Endothelial cell of umbilical vein (primary cell): ENCODE results near the gene ANO4. TPM values are rescaled to one million over a fixed set of nuclear protein-coding genes. Genes with fewer than 3 reads are reported as not detected.

Source experiments
- BruUV-seq: library from RNA; stranded (reverse); fragments of 400-500 nt; replicated peaks from 2 replicates; lab custom pipeline; 2021; lab: Mats Ljungman, UMichigan
- CTCF ChIA-PET: fragments of 300-600, 350-600 bp; sonication (Branson Sonifier 250); formaldehyde crosslinking; loops from one replicate; lab custom pipeline; 2021; ENCODE audit warnings: antibody characterized with exemption, inconsistent platforms; lab: Charles Lee
- POLR2A ChIA-PET: fragments of 300-600, 350-600 bp; sonication (Branson Sonifier 250); formaldehyde crosslinking; loops from one replicate; lab custom pipeline; 2021; ENCODE audit warnings: antibody characterized with exemption, inconsistent platforms; lab: Charles Lee
- DNase-seq: peaks from one replicate; pipeline ENCODE4 v3.0.0-alpha.2; 2011; ENCODE audit warnings: low read depth, low spot score
- FAIRE-seq: peaks from 2 replicates; lab custom pipeline; 2011; peaks lifted over from hg19 to GRCh38; lab: Jason Lieb, UNC
- H2AFZ ChIP-seq: 2 replicates; pipeline ENCODE4 v1.6.0; 2012; ENCODE audit warnings: low read depth, low read length, control low read depth, inconsistent platforms
- H3K27ac ChIP-seq: 2 replicates; pipeline ENCODE4 v1.5.1; 2011; ENCODE audit warnings: low read depth, mild to moderate bottlenecking, control low read depth, low read length, moderate library complexity; ENCODE audit not compliant: insufficient read depth
- H3K27me3 ChIP-seq, 2 experiments: 2 replicates each; pipeline versions ENCODE4 v1.6.0 to v1.6.1; 2011; ENCODE audit warnings: low read length in 2 of 2, mixed read lengths in 1 of 2; ENCODE audit not compliant: control insufficient read depth in 2 of 2, insufficient read depth in 2 of 2
- H3K36me3 ChIP-seq, 2 experiments: 2 replicates in 1 of 2; 3 replicates in 1 of 2; pipeline ENCODE4 v1.5.1; 2011; ENCODE audit warnings: low read length in 2 of 2, mild to moderate bottlenecking in 1 of 2, moderate library complexity in 1 of 2; ENCODE audit not compliant: control insufficient read depth in 2 of 2, insufficient read depth in 2 of 2; ENCODE audit errors: extremely low read depth in 1 of 2
- H3K4me1 ChIP-seq: 3 replicates; pipeline ENCODE4 v1.5.1; 2011; ENCODE audit warnings: mild to moderate bottlenecking, low read length; ENCODE audit not compliant: control insufficient read depth, insufficient read depth; ENCODE audit errors: extremely low read depth
- H3K4me2 ChIP-seq: 2 replicates; pipeline ENCODE4 v1.6.1; 2011; ENCODE audit warnings: low read length, control low read depth, mixed read lengths; ENCODE audit not compliant: insufficient read depth
- H3K4me3 ChIP-seq, 3 experiments: fragments of 200-600 bp in 1 of 3; sonication (generic), shearing (Covaris generic) in 1 of 3; replicated peaks in 1 of 3; 2 replicates each; pipeline ENCODE4 v1.5.1; 2011 to 2016; ENCODE audit warnings: control low read depth in 3 of 3, low read length in 3 of 3, mild to moderate bottlenecking in 2 of 3, inconsistent platforms in 1 of 3, low read depth in 1 of 3, moderate library complexity in 1 of 3; ENCODE audit not compliant: insufficient read depth in 1 of 3
- H3K79me2 ChIP-seq: 2 replicates; pipeline ENCODE4 v1.6.0; 2012; ENCODE audit warnings: low read length, inconsistent platforms; ENCODE audit not compliant: control insufficient read depth, insufficient read depth
- H3K9ac ChIP-seq: replicated peaks from 2 replicates; pipeline ENCODE3; 2011; ENCODE audit warnings: low read length, control low read depth; ENCODE audit not compliant: insufficient read depth; ENCODE audit errors: extremely low read depth
- H3K9me1 ChIP-seq: replicated peaks from 3 replicates; pipeline ENCODE4 v1.6.0; 2011; ENCODE audit warnings: mild to moderate bottlenecking, low read length; ENCODE audit not compliant: control insufficient read depth, insufficient read depth; ENCODE audit errors: extremely low read depth
- H3K9me3 ChIP-seq: replicated peaks from 2 replicates; pipeline ENCODE4 v1.5.1; 2012; ENCODE audit warnings: low read length, inconsistent platforms; ENCODE audit not compliant: control insufficient read depth, insufficient read depth
- H4K20me1 ChIP-seq: replicated peaks from 2 replicates; pipeline ENCODE3; 2011; ENCODE audit warnings: mild to moderate bottlenecking, low read length; ENCODE audit not compliant: control insufficient read depth, insufficient read depth; ENCODE audit errors: extremely low read depth
- EZH2 ChIP-seq: IDR thresholded peaks from 2 replicates; pipeline ENCODE4 v1.6.1; 2012; ENCODE audit warnings: borderline replicate concordance, low read depth, mild to moderate bottlenecking, moderate library complexity, low read length, inconsistent platforms; ENCODE audit not compliant: severe bottlenecking
- FOS ChIP-seq: IDR thresholded peaks from 2 replicates; pipeline ENCODE4 v1.6.1; 2011; ENCODE audit warnings: mild to moderate bottlenecking, low read length, moderate library complexity, borderline replicate concordance; ENCODE audit not compliant: insufficient read depth
- GATA2 ChIP-seq: IDR thresholded peaks from 2 replicates; pipeline ENCODE4 v1.7.0; 2011; ENCODE audit warnings: low read depth, mild to moderate bottlenecking, moderate library complexity, mixed read lengths, low read length; ENCODE audit not compliant: insufficient read length, insufficient read depth
- JUN ChIP-seq: IDR thresholded peaks from 2 replicates; pipeline ENCODE4 v1.6.1; 2011; ENCODE audit warnings: borderline replicate concordance, low read depth; ENCODE audit not compliant: insufficient read length, insufficient read depth
- MAX ChIP-seq: IDR thresholded peaks from 2 replicates; pipeline ENCODE4 v1.6.1; 2011; ENCODE audit not compliant: insufficient read depth, insufficient read length
- MYC ChIP-seq: IDR thresholded peaks from one replicate; pipeline ENCODE4 v1.6.1; 2011; ENCODE audit warnings: mild to moderate bottlenecking, low read depth, low read length
- POLR2A ChIP-seq: IDR thresholded peaks from 2 replicates; pipeline ENCODE4 v1.6.1; 2012; ENCODE audit warnings: low read depth, mild to moderate bottlenecking, control low read depth, low read length
- POLR2AphosphoS5 ChIP-seq: IDR thresholded peaks from 2 replicates; pipeline ENCODE4 v1.6.1; 2012; ENCODE audit warnings: low read depth, mild to moderate bottlenecking, control low read depth, low read length, moderate library complexity; ENCODE audit not compliant: insufficient read depth
- dilution Hi-C: fragments of 300-500 bp; cut with MboI; formaldehyde crosslinking; loops from one replicate; pipeline ENCODE4 v1.15.0; 2019; ENCODE audit warnings: low sequenced_read_pairs; ENCODE audit not compliant: extremely low pct_ligation_motif_present
- intact Hi-C: fragments of 100-400 bp; cut with micrococcal nuclease; formaldehyde crosslinking; loops from one replicate; pipeline ENCODE4 v1.10.0; 2022
- polyA plus RNA-seq, 4 experiments: library from polyadenylated mRNA; depleted of rRNA in 3 of 4; stranded (reverse) in 3 of 4; unstranded in 1 of 4; fragments of >200 nt; gene quantifications; 2 replicates each; pipeline versions ENCODE4 v1.2.1 to v1.2.3, GENCODE V29; 2011 to 2012; ENCODE audit warnings: missing spikeins in 1 of 4
- total RNA-seq: library from RNA; stranded (reverse); gene quantifications from 2 replicates; pipeline ENCODE4 v1.2.3, GENCODE V29; 2021
- TF ChIP-seq, protein P1 (sequence below), 2 donors: IDR thresholded peaks; 1 replicate in 1 of 2; 2 replicates in 1 of 2; pipeline ENCODE4 v1.5.1; 2011; ENCODE audit warnings: low read length in 2 of 2, mild to moderate bottlenecking in 2 of 2, moderate library complexity in 2 of 2, control low read depth in 1 of 2, inconsistent platforms in 1 of 2, low read depth in 1 of 2; ENCODE audit not compliant: insufficient read depth in 1 of 2; ENCODE audit errors: extremely low read depth in 1 of 2

Gene ANO4
- total and polyA plus RNA-seq, 2 donors (not counting 3 experiments of a cell fraction or from before 2014, with no cell fraction given): 0.25 TPM; not detected in 1

DNA sequence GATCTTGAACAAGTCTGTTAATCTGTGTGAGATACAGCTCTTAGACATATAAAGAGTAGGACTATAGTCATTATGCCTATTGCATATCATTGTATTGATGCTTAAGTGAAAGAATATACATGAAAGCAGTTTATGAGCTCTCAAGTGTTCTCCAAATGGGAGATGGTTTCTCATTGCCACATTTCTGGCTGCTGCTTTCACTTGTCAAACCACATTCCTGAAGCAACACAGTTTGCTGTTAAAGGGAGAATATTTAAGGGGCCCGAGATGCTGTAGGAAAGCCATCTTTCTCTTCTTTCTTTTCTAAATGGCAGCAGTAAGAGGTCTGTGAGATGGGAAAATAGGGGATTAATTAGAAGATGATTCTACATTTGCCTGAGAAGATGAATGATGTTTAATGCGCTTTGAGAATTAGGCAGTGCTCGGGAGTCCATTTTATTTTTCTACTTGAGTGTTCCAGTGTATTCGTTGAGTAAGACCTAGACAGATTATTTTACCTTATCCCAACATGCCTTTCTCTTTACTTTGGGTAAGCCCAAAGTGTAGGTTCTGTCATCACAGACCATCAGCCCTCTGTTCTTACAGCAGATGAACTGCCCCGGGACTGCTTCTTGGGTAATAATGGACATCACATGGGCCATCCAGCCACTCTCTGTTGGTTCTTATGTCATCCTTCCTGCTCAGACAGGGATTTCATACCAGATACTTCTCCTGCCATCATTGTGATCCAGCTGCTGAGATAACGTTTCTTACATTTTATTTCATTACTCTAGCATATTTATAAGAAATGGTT is 35.6 kb downstream of the ANO4 start:
- CTCF ChIA-PET: interaction anchor here (0.9 to 6.0 kb wide), 3 partner anchors 15 to 493 kb away, joined by 3 to 71 read pairs (median 3); no protein-coding TSS in a partner anchor
- Histone ChIP-seq H3K4me2 (no peak overlapping the region), H3K36me3 (no peaks in the 10 kb centered on the region), H4K20me1 (no peaks in the 10 kb centered on the region), H3K9me3 (no peaks in the 10 kb centered on the region), H3K4me3 (no peak overlapping the region), H3K4me1 (no peaks in the 10 kb centered on the region), H3K9ac (no peak overlapping the region), H3K9me1 (no peaks in the 10 kb centered on the region), H3K79me2 (no peaks in the 10 kb centered on the region), H2AFZ (no peak overlapping the region), H3K27ac (no peak overlapping the region), H3K27me3 (no peaks in the 10 kb centered on the region)
- POLR2A ChIA-PET: no interaction called here
- dilution Hi-C loops (no loop called here), intact Hi-C loops (no loop called here)
- no peak for FAIRE-seq
- no TSS peak for BruUV-seq
- no peak for DNase-seq
- TF ChIP-seq, protein P1, sequence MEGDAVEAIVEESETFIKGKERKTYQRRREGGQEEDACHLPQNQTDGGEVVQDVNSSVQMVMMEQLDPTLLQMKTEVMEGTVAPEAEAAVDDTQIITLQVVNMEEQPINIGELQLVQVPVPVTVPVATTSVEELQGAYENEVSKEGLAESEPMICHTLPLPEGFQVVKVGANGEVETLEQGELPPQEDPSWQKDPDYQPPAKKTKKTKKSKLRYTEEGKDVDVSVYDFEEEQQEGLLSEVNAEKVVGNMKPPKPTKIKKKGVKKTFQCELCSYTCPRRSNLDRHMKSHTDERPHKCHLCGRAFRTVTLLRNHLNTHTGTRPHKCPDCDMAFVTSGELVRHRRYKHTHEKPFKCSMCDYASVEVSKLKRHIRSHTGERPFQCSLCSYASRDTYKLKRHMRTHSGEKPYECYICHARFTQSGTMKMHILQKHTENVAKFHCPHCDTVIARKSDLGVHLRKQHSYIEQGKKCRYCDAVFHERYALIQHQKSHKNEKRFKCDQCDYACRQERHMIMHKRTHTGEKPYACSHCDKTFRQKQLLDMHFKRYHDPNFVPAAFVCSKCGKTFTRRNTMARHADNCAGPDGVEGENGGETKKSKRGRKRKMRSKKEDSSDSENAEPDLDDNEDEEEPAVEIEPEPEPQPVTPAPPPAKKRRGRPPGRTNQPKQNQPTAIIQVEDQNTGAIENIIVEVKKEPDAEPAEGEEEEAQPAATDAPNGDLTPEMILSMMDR (IDR thresholded peaks at IDR 0.05; ENCODE audit: extremely low read depth in 1 of 2, insufficient read depth in 1 of 2, low read depth in 1 of 2, low read length in 2 of 2): no peak
- TF ChIP-seq MYC (no peak), GATA2 (no peak), POLR2AphosphoS5 (no peak), EZH2 (no peak), POLR2A (no peak), MAX (no peak), JUN (no peak), FOS (no peak)
